DND-41 (cell line): ENCODE measurements around the gene TSPAN14.

Experiments used
- EZH2 ChIP-seq: IDR thresholded peaks from 3 replicates; pipeline ENCODE4 v1.6.1; 2012; ENCODE audit warnings: borderline replicate concordance, low read depth, mild to moderate bottlenecking, moderate library complexity, low read length, inconsistent platforms; ENCODE audit not compliant: severe bottlenecking
- TF ChIP-seq, protein P1 (sequence below): IDR thresholded peaks from 2 replicates; pipeline ENCODE4 v1.5.1; 2012; ENCODE audit warnings: borderline replicate concordance, low read length, moderate library complexity, mild to moderate bottlenecking; ENCODE audit not compliant: poor library complexity, severe bottlenecking; ENCODE audit errors: extremely low read depth

DNA sequence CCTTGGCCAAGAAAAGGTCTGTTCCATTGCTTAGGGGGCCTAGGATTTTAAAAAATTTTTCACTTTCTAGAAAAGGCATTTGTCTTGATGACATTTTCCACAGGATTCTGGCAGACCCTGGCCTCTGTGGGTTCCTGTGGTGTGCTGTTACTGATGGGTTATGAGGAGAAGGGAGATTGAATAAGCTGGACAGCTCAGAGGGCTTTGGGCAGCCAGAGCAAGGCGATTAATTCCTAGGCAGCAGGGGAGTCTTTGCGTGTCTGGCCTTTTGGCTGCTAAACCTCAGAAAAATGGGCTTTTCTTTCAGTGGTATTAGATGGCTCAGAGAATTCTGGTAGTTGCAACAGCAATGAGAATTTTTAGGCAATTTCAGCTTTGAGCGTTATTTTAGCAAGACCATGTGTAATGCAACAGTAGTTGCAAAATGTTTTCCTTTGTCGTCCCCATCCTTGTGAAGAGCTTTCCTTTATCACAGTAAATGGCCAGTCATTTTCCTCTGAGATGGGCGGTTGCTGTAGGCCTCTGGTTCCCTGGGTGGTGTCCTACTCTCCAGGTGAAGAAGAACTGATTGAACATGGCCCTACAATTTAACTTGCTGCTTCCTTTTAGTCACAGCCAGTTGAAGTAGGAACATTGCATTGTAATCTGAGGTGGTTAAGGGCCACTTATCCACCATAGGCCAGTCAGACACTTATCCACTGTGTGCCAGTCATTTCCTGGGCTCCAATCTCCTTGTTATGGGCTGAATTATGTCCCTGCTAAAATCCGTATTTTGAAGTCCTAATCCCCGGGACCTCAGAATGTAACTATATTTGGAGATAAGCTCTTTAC lies 126.7 kb downstream of the TSPAN14 start:
- TF ChIP-seq, protein P1, sequence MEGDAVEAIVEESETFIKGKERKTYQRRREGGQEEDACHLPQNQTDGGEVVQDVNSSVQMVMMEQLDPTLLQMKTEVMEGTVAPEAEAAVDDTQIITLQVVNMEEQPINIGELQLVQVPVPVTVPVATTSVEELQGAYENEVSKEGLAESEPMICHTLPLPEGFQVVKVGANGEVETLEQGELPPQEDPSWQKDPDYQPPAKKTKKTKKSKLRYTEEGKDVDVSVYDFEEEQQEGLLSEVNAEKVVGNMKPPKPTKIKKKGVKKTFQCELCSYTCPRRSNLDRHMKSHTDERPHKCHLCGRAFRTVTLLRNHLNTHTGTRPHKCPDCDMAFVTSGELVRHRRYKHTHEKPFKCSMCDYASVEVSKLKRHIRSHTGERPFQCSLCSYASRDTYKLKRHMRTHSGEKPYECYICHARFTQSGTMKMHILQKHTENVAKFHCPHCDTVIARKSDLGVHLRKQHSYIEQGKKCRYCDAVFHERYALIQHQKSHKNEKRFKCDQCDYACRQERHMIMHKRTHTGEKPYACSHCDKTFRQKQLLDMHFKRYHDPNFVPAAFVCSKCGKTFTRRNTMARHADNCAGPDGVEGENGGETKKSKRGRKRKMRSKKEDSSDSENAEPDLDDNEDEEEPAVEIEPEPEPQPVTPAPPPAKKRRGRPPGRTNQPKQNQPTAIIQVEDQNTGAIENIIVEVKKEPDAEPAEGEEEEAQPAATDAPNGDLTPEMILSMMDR, result no peak
- no peak for TF ChIP-seq EZH2
